ES-I3 (cell line): ENCODE results near the gene GTF2F1.
A peak's percentile ranks its signal among the peaks of the same experiment; 100 is the strongest.

ENCODE experiments used
- H3K36me3 ChIP-seq: 2 replicates; pipeline ENCODE4 v1.6.1; 2013; ENCODE audit warnings: mild to moderate bottlenecking, low read length, control low read depth, moderate library complexity; ENCODE audit not compliant: insufficient read depth
- H3K4me1 ChIP-seq: 2 replicates; pipeline ENCODE4 v1.6.1; 2013; ENCODE audit warnings: mild to moderate bottlenecking, control low read depth, low read length; ENCODE audit not compliant: insufficient read depth
- H3K9ac ChIP-seq: 2 replicates; pipeline ENCODE4 v1.6.1; 2013; ENCODE audit warnings: low read depth, mild to moderate bottlenecking, low read length, moderate library complexity
- H3K9me3 ChIP-seq: 2 replicates; pipeline ENCODE4 v1.6.1; 2013; ENCODE audit warnings: mild to moderate bottlenecking, low read length, moderate library complexity; ENCODE audit not compliant: control insufficient read depth, insufficient read depth

Gene GTF2F1

DNA sequence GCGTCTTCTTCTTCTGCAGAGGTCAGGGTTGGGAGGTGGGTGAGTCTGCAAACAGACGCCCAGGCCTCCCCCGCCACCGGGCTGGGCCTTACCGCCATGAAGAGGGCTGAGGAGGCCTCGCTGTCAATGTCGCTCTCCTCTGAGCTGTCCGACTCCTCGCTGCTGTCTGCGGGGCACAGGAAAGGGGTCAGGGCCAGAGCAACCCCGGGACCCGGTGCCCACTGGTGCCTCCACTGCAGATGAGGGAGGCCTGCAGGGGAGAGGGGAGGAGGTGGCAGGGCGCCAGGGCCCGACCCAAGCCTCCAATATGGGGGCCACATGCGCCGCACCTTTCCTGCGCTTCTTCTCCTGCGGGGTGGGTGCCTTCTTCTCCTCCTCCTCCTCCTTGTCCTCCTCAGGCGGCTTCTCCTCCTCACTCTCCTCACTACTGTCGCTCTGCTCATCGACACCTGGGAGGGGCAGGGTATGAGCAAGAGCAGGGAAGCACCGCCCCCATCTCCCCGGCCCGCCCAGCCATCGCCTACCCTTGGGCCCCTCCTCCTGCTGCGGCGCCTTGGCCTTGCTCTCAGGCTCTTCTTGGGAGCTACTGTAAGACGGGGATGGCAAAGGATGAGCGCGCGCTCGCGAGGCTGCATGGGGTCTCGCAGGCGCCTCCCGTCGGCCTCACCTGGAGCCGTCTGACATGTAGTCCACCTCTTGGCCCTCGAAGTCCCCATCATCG, 11.8 kb downstream of the GTF2F1 start:
- Histone ChIP-seq H3K36me3 (peaks cover 28% of the 10 kb centered on the region), H3K4me1 (no peaks in the 10 kb centered on the region; the same call in 1 of the 2 replicates), H3K9me3 (no peaks in the 10 kb centered on the region), H3K9ac (no peak overlapping the region)

DNA sequence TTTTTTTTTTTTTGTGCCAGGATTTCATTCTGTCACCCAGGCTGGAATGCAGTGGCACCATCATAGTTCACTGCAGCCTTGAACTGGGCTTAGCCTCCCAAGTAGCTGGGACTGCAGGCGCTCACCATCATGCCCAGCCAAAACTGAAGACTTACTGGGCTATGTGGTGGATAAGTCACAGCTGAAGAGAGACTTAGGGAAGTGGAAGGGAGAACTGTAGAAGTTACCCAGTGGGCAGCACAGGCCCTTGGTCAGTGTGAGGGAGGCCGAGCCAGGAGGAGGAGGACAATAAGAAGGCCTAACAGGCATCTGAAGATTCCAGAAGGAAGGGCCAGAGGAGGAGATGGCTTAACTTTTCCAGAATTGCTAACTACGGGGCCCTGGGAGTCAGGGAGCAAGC, 13.2 kb downstream of the GTF2F1 start:
- H3K36me3 ChIP-seq: peaks cover 32% of the 10 kb centered on the region
- H3K9me3 ChIP-seq: no peaks in the 10 kb centered on the region
- H3K9ac ChIP-seq: no peak overlapping the region
- no peaks in the 10 kb centered on the region; the same call in 1 of the 2 replicates for H3K4me1 ChIP-seq

DNA sequence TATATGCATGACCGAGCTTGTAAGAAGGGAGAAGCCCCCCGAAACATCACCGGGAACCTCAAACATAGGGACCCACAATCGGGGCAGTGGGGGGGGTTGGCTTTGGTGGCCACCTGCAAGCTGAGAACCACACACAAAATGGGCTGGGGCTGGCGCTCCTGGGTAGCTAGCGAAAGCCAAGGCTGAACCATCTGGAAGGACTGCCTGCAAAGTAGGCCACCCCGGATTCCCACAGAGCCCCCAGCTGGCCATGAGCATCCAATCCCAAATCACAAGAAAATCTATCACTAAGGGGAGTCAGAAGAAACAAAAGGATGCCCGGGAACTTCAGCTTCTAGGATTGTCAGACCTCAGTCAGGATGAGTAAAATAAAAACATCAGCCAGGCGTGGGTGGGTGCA, 14.5 kb downstream of the GTF2F1 start:
- H3K9ac ChIP-seq: no peak overlapping the region
- H3K4me1 ChIP-seq: peaks cover 3% of the 10 kb centered on the region; the same call in 1 of the 2 replicates
- peaks cover 28% of the 10 kb centered on the region for H3K36me3 ChIP-seq
- H3K9me3 ChIP-seq: no peaks in the 10 kb centered on the region

- Histone ChIP-seq H3K9ac (no peak overlapping the region), H3K4me1 (peaks cover 3% of the 10 kb centered on the region; the same call in 1 of the 2 replicates), H3K36me3 (peaks cover 24% of the 10 kb centered on the region), H3K9me3 (no peaks in the 10 kb centered on the region)
Measured at GRCh38 chr19:6378041-6378440, 14.9 kb downstream of the GTF2F1 start.

GRCh38 chr19:6376512-6377190, 16.3 kb downstream of the GTF2F1 start:
- H3K9ac ChIP-seq: no peak overlapping the region
- H3K4me1 ChIP-seq: peaks cover 3% of the 10 kb centered on the region; the same call in 1 of the 2 replicates
- peaks cover 20% of the 10 kb centered on the region for H3K36me3 ChIP-seq

DNA sequence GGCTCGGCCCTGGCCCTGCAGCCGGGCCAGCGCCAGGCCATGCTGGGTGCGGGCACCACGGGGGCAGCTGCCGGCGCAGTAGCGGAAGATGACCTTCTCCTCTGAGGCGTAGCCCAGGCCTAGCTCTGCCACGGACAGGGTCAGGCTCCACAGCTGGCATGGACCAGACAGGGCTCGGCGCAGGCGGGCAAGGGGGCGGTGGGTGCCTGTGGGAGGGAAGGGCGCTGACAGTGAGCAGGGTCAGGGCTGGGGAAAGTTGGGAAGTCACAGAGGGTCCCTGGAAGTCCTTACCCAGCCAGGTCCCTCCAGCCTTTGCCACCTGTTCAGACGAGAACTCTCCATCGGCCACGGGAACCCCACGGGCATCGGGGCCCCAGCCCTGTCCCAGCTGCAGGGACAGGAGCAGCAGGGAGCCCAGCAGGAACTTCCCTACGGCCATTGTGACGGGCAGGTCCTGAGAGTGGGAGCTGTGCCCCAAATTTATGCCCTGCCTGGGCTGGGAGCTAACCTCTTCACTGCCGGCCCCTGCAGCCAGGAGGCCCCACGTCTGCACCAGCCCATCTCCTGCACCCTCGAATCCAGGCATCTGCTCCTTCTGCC, 17.5 kb downstream of the GTF2F1 start, which contains the start of gene PSPN:
PSPN (minus strand) TSS at position 523 of the 600 bp plus-strand sequence; CDS start at position 439, 84 bp downstream.
- peaks cover 15% of the 10 kb centered on the region for H3K36me3 ChIP-seq
- H3K9ac ChIP-seq: no peak within 1 kb of the TSS
- peaks cover 3% of the 10 kb centered on the region; the same call in 1 of the 2 replicates for H3K4me1 ChIP-seq
- no peaks in the 10 kb centered on the region for H3K9me3 ChIP-seq

More at GRCh38 chr19:6376512-6377190, 16.3 kb downstream of the GTF2F1 start:
- no peaks in the 10 kb centered on the region for H3K9me3 ChIP-seq

DNA sequence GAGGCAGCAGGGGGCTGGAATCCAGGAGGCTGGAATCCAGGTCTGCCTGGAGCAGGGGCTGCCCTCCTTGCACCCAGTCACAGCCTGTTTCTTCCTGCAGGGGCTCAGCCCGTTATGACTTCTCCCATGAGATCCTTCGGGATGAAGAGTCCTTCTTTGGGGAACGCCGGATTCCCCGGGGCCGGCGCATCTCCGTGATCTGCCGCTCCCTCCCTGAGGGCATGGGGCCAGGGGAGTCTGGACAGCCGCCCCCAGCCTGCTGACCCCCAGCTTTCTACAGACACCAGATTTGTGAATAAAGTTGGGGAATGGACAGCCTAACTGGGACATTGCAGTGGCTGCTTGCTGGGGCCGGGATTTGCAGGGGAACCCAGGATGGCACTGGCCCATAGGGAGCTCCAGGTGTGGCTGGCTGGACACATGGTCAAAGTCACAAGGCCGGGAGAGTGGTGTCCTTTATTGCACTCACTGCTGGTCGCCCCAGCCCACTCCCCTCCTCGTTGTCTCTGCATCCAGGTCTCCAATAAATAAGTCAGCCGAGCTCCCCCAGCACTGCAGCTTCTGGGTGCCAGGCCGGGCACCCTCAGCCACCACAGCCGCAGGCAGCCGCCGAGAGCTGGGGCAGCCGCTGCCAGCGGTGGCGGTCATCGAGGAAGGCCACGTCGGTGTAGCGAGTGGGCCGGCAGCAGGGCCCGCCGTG, 18.1 kb downstream of the GTF2F1 start:
- Histone ChIP-seq H3K9me3 (no peaks in the 10 kb centered on the region), H3K9ac (no peak overlapping the region; the same call in 1 of the 2 replicates), H3K36me3 (peaks cover 8% of the 10 kb centered on the region), H3K4me1 (peaks cover 3% of the 10 kb centered on the region; the same call in 1 of the 2 replicates)

GRCh38 chr19:6374161-6374709, 18.7 kb downstream of the GTF2F1 start:
- Histone ChIP-seq H3K4me1 (peaks cover 3% of the 10 kb centered on the region; the same call in 1 of the 2 replicates), H3K9me3 (no peaks in the 10 kb centered on the region), H3K36me3 (peaks cover 4% of the 10 kb centered on the region), H3K9ac (peak overlapping the region; percentile 56)

GRCh38 chr19:6373813-6374108, 19.2 kb downstream of the GTF2F1 start:
- H3K9me3 ChIP-seq: no peaks in the 10 kb centered on the region
- H3K36me3 ChIP-seq: peaks cover 4% of the 10 kb centered on the region; the same call in 1 of the 2 replicates
- peaks cover 3% of the 10 kb centered on the region; the same call in 1 of the 2 replicates for H3K4me1 ChIP-seq

GRCh38 chr19:6373096-6373812, 19.7 kb downstream of the GTF2F1 start:
- Histone ChIP-seq H3K36me3 (peaks cover 4% of the 10 kb centered on the region; the same call in 1 of the 2 replicates), H3K9me3 (no peaks in the 10 kb centered on the region), H3K4me1 (peaks cover 3% of the 10 kb centered on the region; the same call in 1 of the 2 replicates), H3K9ac (peak overlapping the region; percentile 82)

More at GRCh38 chr19:6373813-6374108, 19.2 kb downstream of the GTF2F1 start:
- peak overlapping the region; percentile 56 for H3K9ac ChIP-seq

DNA sequence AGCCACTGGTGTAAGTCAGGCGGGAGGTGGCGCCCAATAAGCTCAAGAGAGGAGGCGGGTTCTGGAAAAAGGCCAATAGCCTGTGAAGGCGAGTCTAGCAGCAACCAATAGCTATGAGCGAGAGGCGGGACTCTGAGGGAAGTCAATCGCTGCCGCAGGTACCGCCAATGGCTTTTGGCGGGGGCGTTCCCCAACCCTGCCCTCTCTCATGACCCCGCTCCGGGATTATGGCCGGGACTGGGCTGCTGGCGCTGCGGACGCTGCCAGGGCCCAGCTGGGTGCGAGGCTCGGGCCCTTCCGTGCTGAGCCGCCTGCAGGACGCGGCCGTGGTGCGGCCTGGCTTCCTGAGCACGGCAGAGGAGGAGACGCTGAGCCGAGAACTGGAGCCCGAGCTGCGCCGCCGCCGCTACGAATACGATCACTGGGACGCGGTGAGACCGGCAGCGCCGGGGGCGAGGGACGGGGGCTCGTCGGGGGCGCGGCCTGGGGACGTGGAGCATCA, 20.3 kb downstream of the GTF2F1 start, which contains the start of gene ALKBH7:
ALKBH7 (plus strand) TSS at position 201 of the 502 bp plus-strand sequence; CDS start at position 228, 27 bp downstream.
- Histone ChIP-seq H3K9ac (peak within 1 kb of the TSS; percentile 82), H3K36me3 (peaks cover 4% of the 10 kb centered on the region; the same call in 1 of the 2 replicates), H3K4me1 (peaks cover 3% of the 10 kb centered on the region; the same call in 1 of the 2 replicates), H3K9me3 (no peaks in the 10 kb centered on the region)

DNA sequence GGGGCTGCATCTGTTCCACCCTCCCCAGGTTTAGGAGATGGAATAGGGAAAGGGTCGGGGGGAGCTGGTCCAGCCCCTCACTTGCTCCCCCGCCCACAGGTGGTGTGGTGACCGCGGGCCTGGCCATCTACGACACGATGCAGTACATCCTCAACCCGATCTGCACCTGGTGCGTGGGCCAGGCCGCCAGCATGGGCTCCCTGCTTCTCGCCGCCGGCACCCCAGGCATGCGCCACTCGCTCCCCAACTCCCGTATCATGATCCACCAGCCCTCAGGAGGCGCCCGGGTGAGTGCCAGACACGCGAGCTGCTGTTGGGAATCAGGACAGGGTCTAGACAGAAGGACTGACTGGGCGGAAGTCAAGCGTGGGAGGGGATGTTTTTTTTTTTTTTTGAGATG, 28.6 kb downstream of the GTF2F1 start:
- Histone ChIP-seq H3K9me3 (no peaks in the 10 kb centered on the region), H3K36me3 (peaks cover 7% of the 10 kb centered on the region), H3K9ac (no peak overlapping the region), H3K4me1 (0 out of 2 replicates have a peak, but pooled peaks cover 3% of the 10 kb centered on the region)

GRCh38 chr19:6362351-6362801, 30.6 kb downstream of the GTF2F1 start:
- Histone ChIP-seq H3K4me1 (peaks cover 3% of the 10 kb centered on the region; the same call in 1 of the 2 replicates), H3K9ac (peak overlapping the region; percentile 65), H3K36me3 (peaks cover 7% of the 10 kb centered on the region), H3K9me3 (no peaks in the 10 kb centered on the region)
